HL-60 (cell line): ENCODE measurements around the gene WDR11.

Experiments used
- DNase-seq, 2 experiments: peaks; one replicate each; pipeline ENCODE4 v3.0.0-alpha.2; 2010 to 2020; ENCODE audit warnings: low read depth in 1 of 2, low spot score in 1 of 2
- H3K27ac ChIP-seq: fragments of 250-450 bp; sonication (Bioruptor Pico); replicated peaks from 2 replicates; pipeline ENCODE4 v1.5.1; 2020; ENCODE audit warnings: mild to moderate bottlenecking, moderate library complexity
- H3K27me3 ChIP-seq: fragments of 250-450 bp; sonication (Bioruptor Pico); 2 replicates; pipeline ENCODE4 v1.5.1; 2021; ENCODE audit warnings: mild to moderate bottlenecking, moderate library complexity; ENCODE audit not compliant: insufficient read depth, poor library complexity, severe bottlenecking
- H3K4me3 ChIP-seq: replicated peaks from 2 replicates; pipeline ENCODE4 v1.5.1; 2011; ENCODE audit warnings: mild to moderate bottlenecking, control low read depth, low read length; ENCODE audit not compliant: insufficient read depth
- GABPA ChIP-seq: IDR thresholded peaks from 2 replicates; pipeline ENCODE4 v1.6.1; 2012; ENCODE audit warnings: low read depth
- POLR2AphosphoS5 ChIP-seq: IDR thresholded peaks from 2 replicates; pipeline ENCODE4 v1.6.1; 2012; ENCODE audit warnings: low read depth
- REST ChIP-seq: IDR thresholded peaks from 2 replicates; pipeline ENCODE4 v1.6.1; 2012; ENCODE audit warnings: low read depth; ENCODE audit not compliant: insufficient replicate concordance
- SPI1 ChIP-seq: IDR thresholded peaks from 2 replicates; pipeline ENCODE4 v1.6.1; 2012; ENCODE audit warnings: low read depth, mild to moderate bottlenecking, borderline replicate concordance
- long read RNA-seq: library from polyadenylated mRNA; unstranded; transcript quantifications from one replicate; pipeline ENCODE4 v2.0.0, GENCODE V29; 2020
- TF ChIP-seq, protein P1 (sequence below): IDR thresholded peaks from one replicate; pipeline ENCODE4 v1.5.1; 2011; ENCODE audit warnings: low read length, control low read depth, inconsistent platforms; ENCODE audit not compliant: insufficient read depth

Gene WDR11
- long read RNA-seq, full-length matches to known transcripts = 41 of 89 reads
- long read RNA-seq, partial matches to known transcripts = 36 of 89 reads
- long read RNA-seq, other reads (novel, unspliced or antisense) = 12 of 89 reads

DNA sequence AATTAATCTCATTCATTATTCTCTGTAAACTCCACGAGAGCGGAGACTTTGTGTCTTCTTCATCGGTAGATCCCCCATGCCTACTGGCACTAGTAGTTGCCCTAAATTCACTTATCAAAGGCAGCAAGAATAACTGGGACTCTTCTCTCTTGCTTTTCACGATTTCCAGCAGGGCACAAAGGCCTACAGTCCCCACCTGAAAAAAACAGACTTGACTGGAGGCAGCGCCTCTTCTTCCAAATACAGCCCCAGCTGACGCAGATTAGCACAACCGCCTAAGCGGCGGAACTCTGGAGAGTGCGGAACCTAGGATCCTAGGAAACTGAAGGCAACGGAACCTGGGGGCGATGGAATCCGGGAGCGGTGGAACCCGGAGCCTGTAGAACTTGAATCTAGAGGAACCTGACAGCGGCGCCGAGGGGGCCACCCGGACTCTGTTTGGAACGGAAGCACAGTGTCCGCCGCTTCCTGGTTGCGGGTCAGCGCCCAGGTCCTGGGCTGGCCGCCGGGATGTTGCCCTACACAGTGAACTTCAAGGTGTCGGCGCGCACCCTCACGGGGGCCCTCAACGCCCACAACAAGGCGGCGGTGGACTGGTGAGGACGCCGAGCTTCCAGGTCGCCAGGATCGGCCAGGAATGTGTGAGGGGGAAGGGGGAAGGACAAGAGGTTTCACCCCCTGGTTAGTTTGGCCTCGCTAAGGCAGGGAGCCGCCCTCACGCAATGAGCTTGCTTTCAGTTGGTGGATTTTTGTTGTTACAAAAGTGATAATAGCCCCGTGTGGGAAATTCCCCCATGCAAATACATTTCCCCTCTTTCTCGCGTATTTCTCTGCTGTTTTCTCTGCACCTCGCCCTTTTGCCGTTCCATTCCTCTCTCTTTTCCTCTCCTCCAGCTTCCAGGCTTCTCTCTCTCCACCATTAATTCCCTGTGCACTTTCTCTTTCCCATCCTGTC is at the start of gene WDR11:
Gene WDR11 (plus strand): TSS at position 452 of the 955 bp plus-strand sequence. CDS start 59 bp downstream, at position 511.
- Histone ChIP-seq H3K4me3 (peak within 1 kb of the TSS; percentile 68), H3K27ac (peak within 1 kb of the TSS; percentile 81), H3K27me3 (no peaks in the 10 kb centered on the region)
- peak; percentile 82 to 92 for DNase-seq
- TF ChIP-seq, protein P1, sequence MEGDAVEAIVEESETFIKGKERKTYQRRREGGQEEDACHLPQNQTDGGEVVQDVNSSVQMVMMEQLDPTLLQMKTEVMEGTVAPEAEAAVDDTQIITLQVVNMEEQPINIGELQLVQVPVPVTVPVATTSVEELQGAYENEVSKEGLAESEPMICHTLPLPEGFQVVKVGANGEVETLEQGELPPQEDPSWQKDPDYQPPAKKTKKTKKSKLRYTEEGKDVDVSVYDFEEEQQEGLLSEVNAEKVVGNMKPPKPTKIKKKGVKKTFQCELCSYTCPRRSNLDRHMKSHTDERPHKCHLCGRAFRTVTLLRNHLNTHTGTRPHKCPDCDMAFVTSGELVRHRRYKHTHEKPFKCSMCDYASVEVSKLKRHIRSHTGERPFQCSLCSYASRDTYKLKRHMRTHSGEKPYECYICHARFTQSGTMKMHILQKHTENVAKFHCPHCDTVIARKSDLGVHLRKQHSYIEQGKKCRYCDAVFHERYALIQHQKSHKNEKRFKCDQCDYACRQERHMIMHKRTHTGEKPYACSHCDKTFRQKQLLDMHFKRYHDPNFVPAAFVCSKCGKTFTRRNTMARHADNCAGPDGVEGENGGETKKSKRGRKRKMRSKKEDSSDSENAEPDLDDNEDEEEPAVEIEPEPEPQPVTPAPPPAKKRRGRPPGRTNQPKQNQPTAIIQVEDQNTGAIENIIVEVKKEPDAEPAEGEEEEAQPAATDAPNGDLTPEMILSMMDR = no peak
- TF ChIP-seq POLR2AphosphoS5 (peak; percentile 93), GABPA (peak; percentile 98), REST (peak; percentile 64), SPI1 (peak; percentile 3; the same call in 1 of the 2 replicates)

GRCh38 chr10:120802935-120803334 is 48.2 kb upstream of the WDR11 start:
- Histone ChIP-seq H3K4me3 (no peak overlapping the region), H3K27me3 (no peaks in the 10 kb centered on the region), H3K27ac (no peak overlapping the region)
- DNase-seq = no peak
- TF ChIP-seq, protein P1 = no peak
- no peak for TF ChIP-seq SPI1
- no peak for TF ChIP-seq GABPA
- TF ChIP-seq POLR2AphosphoS5 = no peak
- no peak for TF ChIP-seq REST

- DNase-seq = peak; percentile 4 to 5
- Histone ChIP-seq H3K27ac (no peak overlapping the region), H3K4me3 (no peak overlapping the region), H3K27me3 (no peaks in the 10 kb centered on the region)
- no peak for TF ChIP-seq REST
- TF ChIP-seq, protein P1 = no peak
- TF ChIP-seq GABPA = no peak
- TF ChIP-seq SPI1 = no peak
- TF ChIP-seq POLR2AphosphoS5 = no peak
These were observed 47.2 kb upstream of the WDR11 start for GRCh38 chr10:120803972-120804371.
